Esophagus (tissue), 2 donors: ENCODE measurements around the gene NXPH3. TPM values are rescaled to one million over a fixed set of nuclear protein-coding genes. Genes with fewer than 3 reads are reported as not detected.

Experiments used
- polyA plus RNA-seq, 2 donors: library from polyadenylated mRNA; stranded (reverse); fragments of 200-250 nt; gene quantifications; one replicate each; pipeline ENCODE4 v1.2.3, GENCODE V29; 2013
- donor health status: healthy with polysubstance abuse.
- donor health status: Bipolar disorder and iron deficiency.

The NXPH3 gene
- polyA plus RNA-seq, 2 donors: 0.69 to 2.2 TPM

Other genes with a start within 250 kb of the NXPH3 start
- 10 to 100 TPM in 1 of 2 donors, 1 to 10 TPM in 1; 6.5 to 18.5 TPM for gene ZNF652, start 213.6 kb upstream of the NXPH3 start, polyA plus RNA-seq
- gene PHB1, start 161.0 kb upstream of the NXPH3 start, polyA plus RNA-seq: 100 to 1,000 TPM in 1 of 2 donors, 10 to 100 TPM in 1; 53.6 to 164 TPM
- gene NGFR, start 80.6 kb upstream of the NXPH3 start, polyA plus RNA-seq: 1 to 10 TPM; 2.0 to 5.6 TPM
- 10 to 100 TPM; 15.1 to 22.6 TPM for gene SPOP, start 102.2 kb downstream of the NXPH3 start, polyA plus RNA-seq
- gene SLC35B1, start 132.1 kb downstream of the NXPH3 start, polyA plus RNA-seq: 10 to 100 TPM; 25.0 to 42.2 TPM
- gene FAM117A, start 188.3 kb downstream of the NXPH3 start, polyA plus RNA-seq: 1 to 10 TPM; 4.8 to 5.9 TPM
- 10 to 100 TPM in 1 of 2 donors, 1 to 10 TPM in 1; 5.7 to 11.8 TPM for gene KAT7, start 212.8 kb downstream of the NXPH3 start, polyA plus RNA-seq